Chondrocyte (in vitro differentiated cells): ENCODE measurements around the gene SIRPB2. TPM values are rescaled to one million over a fixed set of nuclear protein-coding genes. Genes with fewer than 3 reads are reported as not detected.

ENCODE experiments used
- DNase-seq: peaks from one replicate; pipeline ENCODE4 v3.0.0; 2021; ENCODE audit warnings: mixed read lengths, low spot score
- H3K27ac Mint-ChIP-seq: one replicate; pipeline ENCODE4 v1.8.0; 2021; ENCODE audit warnings: mild to moderate bottlenecking, moderate library complexity, mixed read lengths; ENCODE audit not compliant: unreplicated experiment
- H3K27me3 Mint-ChIP-seq: 2 replicates; pipeline ENCODE4 v1.8.0; 2021; ENCODE audit warnings: low read depth, mixed read lengths
- H3K36me3 Mint-ChIP-seq: 2 replicates; pipeline ENCODE4 v1.8.0; 2021; ENCODE audit warnings: low read depth, mixed read lengths
- H3K4me1 Mint-ChIP-seq: 2 replicates; pipeline ENCODE4 v1.8.0; 2021; ENCODE audit warnings: low read depth, mild to moderate bottlenecking, mixed read lengths
- H3K4me3 Mint-ChIP-seq: one replicate; pipeline ENCODE4 v1.8.0; 2021; ENCODE audit warnings: mild to moderate bottlenecking, moderate library complexity, mixed read lengths; ENCODE audit not compliant: unreplicated experiment
- H3K9me3 Mint-ChIP-seq: 2 replicates; pipeline ENCODE4 v1.8.0; 2021; ENCODE audit warnings: low read depth, mixed read lengths
- CTCF ChIP-seq: fragments of 200-600 bp; sonication (generic); IDR thresholded peaks from 2 replicates; pipeline ENCODE4 v1.5.0; 2021; ENCODE audit warnings: antibody characterized with exemption, mild to moderate bottlenecking, moderate library complexity
- total RNA-seq: library from RNA; stranded (reverse); gene quantifications from 3 replicates; pipeline ENCODE4 v1.2.1, GENCODE V29; 2021

The SIRPB2 gene
- total RNA-seq, 1 donor from 2014 or later, result not detected

DNA sequence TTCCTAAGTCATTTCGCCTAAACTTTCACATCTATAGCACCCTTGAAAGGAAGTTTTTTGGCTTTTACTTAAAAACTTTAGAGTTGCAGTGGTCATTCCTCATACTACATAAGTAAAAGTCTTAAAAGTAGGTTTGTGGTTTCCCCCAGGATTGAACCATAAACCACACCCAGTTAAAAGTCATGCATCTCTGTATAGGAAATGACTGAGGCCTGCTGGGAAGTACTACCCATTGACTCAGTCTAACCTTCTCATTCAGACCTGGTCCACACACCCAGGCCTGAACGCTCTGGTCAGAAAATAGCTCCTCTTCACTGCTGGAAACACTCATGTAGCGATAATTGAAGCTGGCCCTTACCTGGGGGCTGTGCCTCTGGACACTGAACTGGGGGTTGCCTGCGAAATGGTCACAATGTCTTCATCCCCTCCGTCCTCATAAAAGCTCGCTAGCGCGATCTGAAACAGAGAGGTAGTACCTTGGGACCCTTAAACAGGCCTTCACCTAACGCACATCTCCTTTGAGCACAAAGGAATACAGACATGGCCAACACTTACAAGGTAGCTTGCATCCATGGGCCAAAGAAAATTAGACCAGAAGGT, 27.1 kb downstream of the SIRPB2 start:
- no peak for TF ChIP-seq CTCF
- Mint-ChIP-seq H3K27me3 (no peaks in the 10 kb centered on the region), H3K27ac (peak overlapping the region; percentile 5), H3K4me3 (no peak overlapping the region), H3K4me1 (peaks cover 39% of the 10 kb centered on the region), H3K36me3 (peaks cover 1% of the 10 kb centered on the region), H3K9me3 (no peaks in the 10 kb centered on the region)
- no peak for DNase-seq

- Mint-ChIP-seq H3K9me3 (no peaks in the 10 kb centered on the region), H3K4me3 (no peak overlapping the region), H3K36me3 (peaks cover 6% of the 10 kb centered on the region), H3K27me3 (no peaks in the 10 kb centered on the region), H3K27ac (no peak overlapping the region), H3K4me1 (peaks cover 35% of the 10 kb centered on the region)
- DNase-seq, result no peak
- no peak for TF ChIP-seq CTCF
Observed at GRCh38 chr20:1462834-1463233, 28.4 kb downstream of the SIRPB2 start.

GRCh38 chr20:1462001-1462400, 29.2 kb downstream of the SIRPB2 start:
- no peaks in the 10 kb centered on the region for H3K27me3 Mint-ChIP-seq
- no peak for TF ChIP-seq CTCF
- DNase-seq, result no peak
- H3K4me1 Mint-ChIP-seq, result peaks cover 39% of the 10 kb centered on the region
- no peak overlapping the region for H3K4me3 Mint-ChIP-seq
- H3K27ac Mint-ChIP-seq, result peak overlapping the region; percentile 46
- no peaks in the 10 kb centered on the region for H3K9me3 Mint-ChIP-seq
- H3K36me3 Mint-ChIP-seq, result peaks cover 12% of the 10 kb centered on the region

- no peak for DNase-seq
- TF ChIP-seq CTCF, result no peak
- no peak overlapping the region for H3K4me3 Mint-ChIP-seq
- peaks cover 47% of the 10 kb centered on the region for H3K4me1 Mint-ChIP-seq
- no peak overlapping the region for H3K27ac Mint-ChIP-seq
- H3K27me3 Mint-ChIP-seq, result no peaks in the 10 kb centered on the region
- no peaks in the 10 kb centered on the region for H3K9me3 Mint-ChIP-seq
- H3K36me3 Mint-ChIP-seq, result peaks cover 12% of the 10 kb centered on the region
Observed at GRCh38 chr20:1460275-1460674, 30.9 kb downstream of the SIRPB2 start.

DNA sequence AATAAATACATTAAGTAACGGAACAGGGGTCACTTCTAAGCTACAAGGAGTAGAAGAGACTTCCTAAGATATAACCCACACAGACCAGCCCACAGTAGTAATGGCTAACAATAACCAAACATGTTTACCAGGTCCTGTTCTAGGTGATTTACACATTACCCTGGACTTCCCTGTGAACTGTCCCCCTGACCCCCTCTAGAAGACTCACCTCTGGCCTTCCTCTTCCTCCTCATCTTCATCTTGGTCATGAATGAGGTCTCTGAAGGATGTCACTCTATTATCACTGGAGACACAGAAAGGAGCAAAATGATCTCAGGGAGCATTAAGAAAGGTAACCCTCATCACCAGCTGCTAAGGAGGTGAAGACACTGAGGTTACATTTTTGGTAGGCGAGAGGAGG, 33.2 kb downstream of the SIRPB2 start:
- DNase-seq, result no peak
- H3K4me1 Mint-ChIP-seq, result peaks cover 33% of the 10 kb centered on the region
- H3K4me3 Mint-ChIP-seq, result no peak overlapping the region
- H3K9me3 Mint-ChIP-seq, result no peaks in the 10 kb centered on the region
- peaks cover 29% of the 10 kb centered on the region for H3K36me3 Mint-ChIP-seq
- TF ChIP-seq CTCF, result no peak
- peak overlapping the region; percentile 62 for H3K27ac Mint-ChIP-seq
- H3K27me3 Mint-ChIP-seq, result no peaks in the 10 kb centered on the region
